Tibial nerve (tissue), 4 donors: ENCODE results near the gene TXNDC8. TPM values are rescaled to one million over a fixed set of nuclear protein-coding genes. Genes with fewer than 3 reads are reported as not detected.
A peak's percentile ranks its signal among the peaks of the same experiment; 100 is the strongest.

ENCODE experiments used
- DNase-seq, 2 donors: peaks; one replicate each; pipeline ENCODE4 v3.0.0-alpha.2; 2019; ENCODE audit warnings: low spot score in 2 of 2
- H3K27ac ChIP-seq, 4 donors: fragments of 200-600 bp; sonication (generic) in 3 of 4; one replicate each; pipeline ENCODE4 v1.5.1; 2017 to 2019; ENCODE audit warnings: mild to moderate bottlenecking in 1 of 4
- H3K27me3 ChIP-seq, 2 donors: fragments of 200-600 bp; sonication (generic) in 1 of 2; one replicate each; pipeline versions ENCODE4 v1.5.1 to v1.6.0; 2017 to 2019
- H3K36me3 ChIP-seq, 3 donors: fragments of 200-600 bp; sonication (generic); one replicate each; pipeline ENCODE4 v1.5.1; 2018 to 2019
- H3K4me1 ChIP-seq, 4 donors: fragments of 200-600 bp; sonication (generic) in 3 of 4; one replicate each; pipeline ENCODE4 v1.5.1; 2017 to 2019
- H3K4me3 ChIP-seq, 4 donors: fragments of 200-600 bp; sonication (generic) in 3 of 4; one replicate each; pipeline ENCODE4 v1.5.1; 2017 to 2019; ENCODE audit warnings: mild to moderate bottlenecking in 1 of 4, moderate library complexity in 1 of 4
- H3K9me3 ChIP-seq, 4 donors: fragments of 200-600 bp; sonication (generic) in 3 of 4; one replicate each; pipeline ENCODE4 v1.5.1; 2017 to 2019
- CTCF ChIP-seq, 5 experiments: fragments of 200-600 bp in 3 of 5; fragments of 450-650 bp in 2 of 5; sonication (generic) in 3 of 5; IDR thresholded peaks; one replicate each; pipeline ENCODE4 v1.5.1; 2016 to 2019; ENCODE audit warnings: antibody characterized with exemption in 5 of 5, mild to moderate bottlenecking in 3 of 5, moderate library complexity in 2 of 5
- EP300 ChIP-seq, 2 donors: sonication (generic); formaldehyde crosslinking; IDR thresholded peaks; one replicate each; pipeline ENCODE4 v1.6.1; 2017; ENCODE audit warnings: antibody characterized with exemption in 2 of 2, mild to moderate bottlenecking in 1 of 2
- POLR2A ChIP-seq, 2 donors: fragments of 450-650 bp; IDR thresholded peaks; one replicate each; pipeline ENCODE4 v1.6.1; 2017; ENCODE audit warnings: antibody characterized with exemption in 2 of 2, mild to moderate bottlenecking in 2 of 2, moderate library complexity in 2 of 2
- WGBS, 2 donors: methylation state at CpG; one replicate each; pipeline ENCODE4 v1.1.5; 2018; 5-methylcytosine and 5-hydroxymethylcytosine counted together
- total RNA-seq, 4 donors: library from RNA; depleted of rRNA; stranded (reverse); fragments of >200 nt; gene quantifications; one replicate each; pipeline ENCODE4 v1.1.0, GENCODE V29; 2016

The TXNDC8 gene
- total RNA-seq: not detected

GRCh38 chr9:110337727-110338126 is at the start of gene TXNDC8:
TSS of gene TXNDC8 (minus strand) at chr9:110337863.
- no peak for TF ChIP-seq POLR2A (IDR thresholded peaks at IDR 0.05)
- TF ChIP-seq CTCF (IDR thresholded peaks at IDR 0.05): no peak
- no peak for TF ChIP-seq EP300 (IDR thresholded peaks at IDR 0.05)
- Histone ChIP-seq H3K27ac (peak within 1 kb of the TSS in 1 of 4 donors; percentile 9), H3K4me3 (no peak within 1 kb of the TSS), H3K36me3 (no peaks in the 10 kb centered on the region), H3K9me3 (no peaks in the 10 kb centered on the region), H3K27me3 (no peaks in the 10 kb centered on the region), H3K4me1 (peaks cover 0 to 14% (median 0%) of the 10 kb centered on the region in 4 donors)
- no peak for DNase-seq
- 60 to 61% methylated on average over 1 of the region's 1 CpG for WGBS, 2 donors

DNA sequence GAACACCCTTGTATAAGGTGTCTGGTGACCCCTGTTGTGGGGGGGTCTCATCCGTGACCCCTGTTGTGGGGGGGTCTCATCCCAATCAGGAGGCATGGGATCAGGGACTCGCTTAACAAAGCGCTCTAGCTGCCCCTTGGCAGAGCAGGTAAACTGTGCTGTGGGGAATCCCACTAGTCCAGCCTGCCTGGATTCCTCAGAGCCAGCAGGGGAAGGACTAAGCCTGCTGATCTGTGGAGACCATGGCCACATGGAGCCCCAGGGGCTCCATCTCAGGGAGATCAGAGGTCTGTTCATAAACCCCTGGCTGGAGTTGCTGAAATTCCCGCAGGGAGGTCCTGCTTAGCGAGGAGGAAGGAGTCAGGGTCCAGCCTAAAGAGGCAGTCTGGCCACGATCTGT is 45.8 kb upstream of the TXNDC8 start:
- H3K36me3 ChIP-seq: peaks cover 0 to 45% (median 0%) of the 10 kb centered on the region in 3 donors
- no peak overlapping the region for H3K27ac ChIP-seq
- H3K4me1 ChIP-seq: no peaks in the 10 kb centered on the region
- H3K9me3 ChIP-seq: no peaks in the 10 kb centered on the region
- TF ChIP-seq CTCF (IDR thresholded peaks at IDR 0.05): no peak
- TF ChIP-seq POLR2A (IDR thresholded peaks at IDR 0.05): no peak
- TF ChIP-seq EP300 (IDR thresholded peaks at IDR 0.05): no peak
- H3K27me3 ChIP-seq: no peaks in the 10 kb centered on the region
- no peak overlapping the region for H3K4me3 ChIP-seq
- DNase-seq: no peak
- 91 to 95% methylated on average over 6 of the region's 6 CpGs for WGBS, 2 donors

- TF ChIP-seq CTCF (IDR thresholded peaks at IDR 0.05): no peak
- no peak for TF ChIP-seq EP300 (IDR thresholded peaks at IDR 0.05)
- TF ChIP-seq POLR2A (IDR thresholded peaks at IDR 0.05): no peak
- WGBS, 2 donors: 92 to 94% methylated on average over 4 of the region's 4 CpGs
- no peaks in the 10 kb centered on the region for H3K4me1 ChIP-seq
- no peak for DNase-seq
- no peaks in the 10 kb centered on the region for H3K9me3 ChIP-seq
- H3K36me3 ChIP-seq: peaks cover 0 to 43% (median 0%) of the 10 kb centered on the region in 3 donors
- no peak overlapping the region for H3K27ac ChIP-seq
- H3K27me3 ChIP-seq: no peaks in the 10 kb centered on the region
- no peak overlapping the region for H3K4me3 ChIP-seq
These were observed 45.1 kb upstream of the TXNDC8 start for GRCh38 chr9:110382731-110383130.

GRCh38 chr9:110371411-110372007 is 33.8 kb upstream of the TXNDC8 start:
- 55 to 56% methylated on average over 6 of the region's 6 CpGs for WGBS, 2 donors
- no peak overlapping the region for H3K4me3 ChIP-seq
- no peaks in the 10 kb centered on the region for H3K4me1 ChIP-seq
- H3K27ac ChIP-seq: no peak overlapping the region
- peaks cover 0 to 32% (median 0%) of the 10 kb centered on the region in 3 donors for H3K36me3 ChIP-seq
- H3K9me3 ChIP-seq: no peaks in the 10 kb centered on the region
- DNase-seq: no peak
- no peak for TF ChIP-seq EP300 (IDR thresholded peaks at IDR 0.05)
- TF ChIP-seq CTCF (IDR thresholded peaks at IDR 0.05): no peak
- TF ChIP-seq POLR2A (IDR thresholded peaks at IDR 0.05): no peak
- H3K27me3 ChIP-seq: no peaks in the 10 kb centered on the region

GRCh38 chr9:110370315-110370714 is 32.7 kb upstream of the TXNDC8 start:
- Histone ChIP-seq H3K4me3 (no peak overlapping the region), H3K36me3 (peaks cover 0 to 33% (median 0%) of the 10 kb centered on the region in 3 donors), H3K9me3 (no peaks in the 10 kb centered on the region), H3K4me1 (no peaks in the 10 kb centered on the region), H3K27me3 (no peaks in the 10 kb centered on the region), H3K27ac (no peak overlapping the region)
- DNase-seq: no peak
- TF ChIP-seq CTCF (IDR thresholded peaks at IDR 0.05) (no peak), POLR2A (IDR thresholded peaks at IDR 0.05) (no peak), EP300 (IDR thresholded peaks at IDR 0.05) (no peak)
- 63 to 68% methylated on average over 3 of the region's 3 CpGs for WGBS, 2 donors
